HepG2 (cell line): ENCODE measurements around the gene BAZ1A. TPM values are rescaled to one million over a fixed set of nuclear protein-coding genes. Genes with fewer than 3 reads are reported as not detected.

Source experiments
- HNRNPK ChIP-seq: fragments of 200-400 bp; formaldehyde crosslinking; IDR thresholded peaks from 2 replicates; pipeline ENCODE4 v1.6.1; 2018; ENCODE audit warnings: low read length, low read depth, moderate library complexity, mild to moderate bottlenecking; ENCODE audit not compliant: poor library complexity, severe bottlenecking
- JARID2 ChIP-seq: sonication (generic); formaldehyde crosslinking; IDR thresholded peaks from 2 replicates; pipeline ENCODE4 v1.8.1; 2023; ENCODE audit warnings: missing genetic modification reagents, inconsistent platforms; ENCODE audit not compliant: insufficient replicate concordance
- KAT2B ChIP-seq: fragments of 150-350 bp; IDR thresholded peaks from 2 replicates; pipeline ENCODE4 v1.6.1; 2014; ENCODE audit warnings: low read depth, low read length, borderline replicate concordance
- MIXL1 ChIP-seq: IDR thresholded peaks from 2 replicates; pipeline ENCODE4 v1.6.1; 2016
- MLXIP ChIP-seq: sonication (generic); formaldehyde crosslinking; IDR thresholded peaks from 2 replicates; pipeline ENCODE4 v1.9.0; 2021; ENCODE audit warnings: missing genetic modification reagents, borderline replicate concordance
- POLR2AphosphoS2 ChIP-seq: IDR thresholded peaks from 2 replicates; pipeline ENCODE4 v1.6.1; 2011; ENCODE audit warnings: low read depth, low read length, improper control_type of control experiment
- RARG ChIP-seq: sonication (generic); formaldehyde crosslinking; IDR thresholded peaks from 2 replicates; pipeline ENCODE4 v1.4.0; 2020; ENCODE audit warnings: low read depth, mild to moderate bottlenecking, missing genetic modification reagents
- YEATS4 ChIP-seq: sonication (generic); formaldehyde crosslinking; IDR thresholded peaks from 2 replicates; pipeline ENCODE4 v1.4.0; 2020; ENCODE audit warnings: missing genetic modification reagents, borderline replicate concordance
- ZNF414 ChIP-seq: sonication (generic); formaldehyde crosslinking; IDR thresholded peaks from 2 replicates; pipeline ENCODE4 v1.5.0; 2020; ENCODE audit warnings: missing genetic modification reagents
- ZNF513 ChIP-seq: sonication (generic); formaldehyde crosslinking; conservative IDR thresholded peaks from 2 replicates; pipeline ENCODE4 v1.5.0; 2020; ENCODE audit warnings: missing genetic modification reagents
- ZNF570 ChIP-seq: sonication (generic); formaldehyde crosslinking; IDR thresholded peaks from 2 replicates; pipeline ENCODE4 v1.4.0; 2020; ENCODE audit warnings: mild to moderate bottlenecking, missing genetic modification reagents, borderline replicate concordance
- ZNF577 ChIP-seq: sonication (generic); formaldehyde crosslinking; IDR thresholded peaks from 2 replicates; pipeline ENCODE4 v1.4.0; 2020; ENCODE audit warnings: mild to moderate bottlenecking, low read depth, missing genetic modification reagents, borderline replicate concordance
- ZNF678 ChIP-seq: sonication (generic); formaldehyde crosslinking; IDR thresholded peaks from 2 replicates; pipeline ENCODE4 v1.4.0; 2020; ENCODE audit warnings: mild to moderate bottlenecking, missing genetic modification reagents
- polyA plus RNA-seq, 8 experiments: library from polyadenylated mRNA; depleted of rRNA in 3 of 8; stranded (reverse) in 7 of 8; unstranded in 1 of 8; fragments of >200 nt; fragmentation: Illumina TruSeq in 4 of 8; extraction: Trizol in 4 of 8; gene quantifications; 2 replicates each; pipeline versions ENCODE4 v1.2.1 to v1.2.3, GENCODE V29; 2011 to 2016; ENCODE audit warnings: low read depth in 4 of 8, missing spikeins in 1 of 8, mixed read lengths in 1 of 8; ENCODE audit not compliant: insufficient read depth in 1 of 8
- total RNA-seq, 5 experiments: library from RNA; depleted of rRNA; stranded (reverse); fragments of >200 nt; fragmentation: Illumina TruSeq; extraction: Trizol; gene quantifications; 2 replicates each; pipeline ENCODE4 v1.2.3, GENCODE V29; 2016; ENCODE audit warnings: low read depth in 1 of 5
- TF ChIP-seq, protein P1 (sequence below): sonication (generic); formaldehyde crosslinking; IDR thresholded peaks from 2 replicates; pipeline ENCODE4; 2020; ENCODE audit warnings: missing genetic modification reagents, mild to moderate bottlenecking, borderline replicate concordance
- TF ChIP-seq, protein P2 (sequence below): IDR thresholded peaks from 2 replicates; pipeline ENCODE4 v1.6.1; 2016; ENCODE audit warnings: control low read depth

The BAZ1A gene
- total and polyA plus RNA-seq, 2 of the 13 experiments (the other 11 are each of a cell fraction or from before 2014, with no cell fraction given) = 20.9 to 56.8 TPM

DNA sequence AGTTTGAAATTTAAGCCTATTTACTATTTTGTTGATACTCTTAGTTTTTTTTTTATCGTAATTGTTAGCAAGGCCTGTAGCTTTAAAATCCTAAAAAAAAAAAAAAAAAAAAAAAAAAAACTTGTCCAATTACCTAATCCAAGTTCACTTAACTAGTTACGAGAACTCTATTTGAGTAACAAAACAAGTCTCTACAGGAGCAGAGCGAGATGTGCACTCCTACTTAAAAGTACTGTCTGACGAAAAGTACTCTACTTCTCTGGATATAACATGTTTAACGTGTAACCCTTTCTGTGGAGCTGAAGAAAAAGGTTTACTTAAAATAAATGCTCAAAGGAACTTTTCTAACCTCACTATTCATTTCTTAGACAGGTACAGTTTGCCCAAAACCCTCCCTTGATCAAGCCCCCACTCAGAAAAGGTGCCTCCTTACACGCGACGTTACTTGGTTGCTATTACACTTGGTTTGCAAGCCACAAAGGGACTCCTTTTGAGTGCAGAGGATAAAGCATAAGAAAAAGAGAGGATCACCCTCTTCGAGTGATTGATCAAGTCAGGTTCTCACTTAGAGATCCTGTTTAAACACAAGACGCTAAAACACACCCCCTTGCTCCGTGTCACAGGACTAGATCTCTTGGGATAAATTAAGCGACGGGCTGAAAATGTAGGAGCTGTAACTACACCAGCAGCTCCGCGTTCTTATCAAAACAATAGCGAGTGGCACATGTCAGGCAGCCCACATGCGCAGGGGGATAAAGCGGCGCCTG lies 2.2 kb downstream of the BAZ1A start (continued):
- TF ChIP-seq ZNF414 (CRISPR knock-in tag) (no peak), POLR2AphosphoS2 (no peak), ZNF678 (CRISPR knock-in tag) (no peak), MLXIP (CRISPR knock-in tag) (no peak; the same call in 1 of the 2 replicates), KAT2B (no peak), ZNF570 (CRISPR knock-in tag) (no peak; the same call in 1 of the 2 replicates), JARID2 (CRISPR knock-in tag) (no peak), HNRNPK (no peak), YEATS4 (no peak), MIXL1 (CRISPR knock-in tag) (no peak; the same call in 1 of the 2 replicates), ZNF513 (no peak), ZNF577 (CRISPR knock-in tag) (no peak), RARG (no peak)
- TF ChIP-seq, protein P1, sequence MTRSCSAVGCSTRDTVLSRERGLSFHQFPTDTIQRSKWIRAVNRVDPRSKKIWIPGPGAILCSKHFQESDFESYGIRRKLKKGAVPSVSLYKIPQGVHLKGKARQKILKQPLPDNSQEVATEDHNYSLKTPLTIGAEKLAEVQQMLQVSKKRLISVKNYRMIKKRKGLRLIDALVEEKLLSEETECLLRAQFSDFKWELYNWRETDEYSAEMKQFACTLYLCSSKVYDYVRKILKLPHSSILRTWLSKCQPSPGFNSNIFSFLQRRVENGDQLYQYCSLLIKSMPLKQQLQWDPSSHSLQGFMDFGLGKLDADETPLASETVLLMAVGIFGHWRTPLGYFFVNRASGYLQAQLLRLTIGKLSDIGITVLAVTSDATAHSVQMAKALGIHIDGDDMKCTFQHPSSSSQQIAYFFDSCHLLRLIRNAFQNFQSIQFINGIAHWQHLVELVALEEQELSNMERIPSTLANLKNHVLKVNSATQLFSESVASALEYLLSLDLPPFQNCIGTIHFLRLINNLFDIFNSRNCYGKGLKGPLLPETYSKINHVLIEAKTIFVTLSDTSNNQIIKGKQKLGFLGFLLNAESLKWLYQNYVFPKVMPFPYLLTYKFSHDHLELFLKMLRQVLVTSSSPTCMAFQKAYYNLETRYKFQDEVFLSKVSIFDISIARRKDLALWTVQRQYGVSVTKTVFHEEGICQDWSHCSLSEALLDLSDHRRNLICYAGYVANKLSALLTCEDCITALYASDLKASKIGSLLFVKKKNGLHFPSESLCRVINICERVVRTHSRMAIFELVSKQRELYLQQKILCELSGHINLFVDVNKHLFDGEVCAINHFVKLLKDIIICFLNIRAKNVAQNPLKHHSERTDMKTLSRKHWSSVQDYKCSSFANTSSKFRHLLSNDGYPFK = no peak
- TF ChIP-seq, protein P2, sequence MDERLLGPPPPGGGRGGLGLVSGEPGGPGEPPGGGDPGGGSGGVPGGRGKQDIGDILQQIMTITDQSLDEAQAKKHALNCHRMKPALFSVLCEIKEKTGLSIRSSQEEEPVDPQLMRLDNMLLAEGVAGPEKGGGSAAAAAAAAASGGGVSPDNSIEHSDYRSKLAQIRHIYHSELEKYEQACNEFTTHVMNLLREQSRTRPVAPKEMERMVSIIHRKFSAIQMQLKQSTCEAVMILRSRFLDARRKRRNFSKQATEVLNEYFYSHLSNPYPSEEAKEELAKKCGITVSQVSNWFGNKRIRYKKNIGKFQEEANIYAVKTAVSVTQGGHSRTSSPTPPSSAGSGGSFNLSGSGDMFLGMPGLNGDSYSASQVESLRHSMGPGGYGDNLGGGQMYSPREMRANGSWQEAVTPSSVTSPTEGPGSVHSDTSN = no peak
